ENCODE measurements around the gene FBXO11. TPM values are rescaled to one million over a fixed set of nuclear protein-coding genes. Genes with fewer than 3 reads are reported as not detected.

Gene FBXO11
- total RNA-seq, 1 donor from 2014 or later: 51.8 TPM

GRCh38 chr2:47741101-47741500 lies 165.2 kb downstream of the FBXO11 start:
- intact Hi-C loops (cut with micrococcal nuclease): no loop called here

Other genes starting within 250 kb of the FBXO11 start
- gene MSH6, start 123.4 kb downstream of the FBXO11 start, total RNA-seq: 75.3 and 83.4 TPM in 2 replicates

Data from T-helper 1 cell treated with Interleukin-12 subunit alpha and Interleukin-12 subunit beta and Interleukin-4 antibody, amounts not matched to agents 30 ng/mL and 1 ng/mL, for 36 hours (primary cell).